NT2/D1 (cell line): ENCODE measurements around the gene MYO19.

Source experiments
- SUZ12 ChIP-seq: IDR thresholded peaks from 2 replicates; pipeline ENCODE4 v1.6.1; 2011; ENCODE audit not compliant: insufficient read length, insufficient read depth; ENCODE audit errors: extremely low read depth
- YY1 ChIP-seq: IDR thresholded peaks from 2 replicates; pipeline ENCODE4 v1.6.1; 2011; ENCODE audit not compliant: insufficient read length, insufficient read depth
- ZNF274 ChIP-seq: IDR thresholded peaks from 2 replicates; pipeline ENCODE4 v1.6.1; 2011; ENCODE audit warnings: mild to moderate bottlenecking, low read depth, low read length

- no peak for TF ChIP-seq SUZ12
- TF ChIP-seq YY1: no peak
- TF ChIP-seq ZNF274: no peak
Observed at GRCh38 chr17:36498155-36498554, 36.5 kb downstream of the MYO19 start.
